HG03175 (cell line): ENCODE measurements around the gene CFAP52.
"Not testable (repeated sequence)": the region's sequence is repeated elsewhere in the genome, so short reads cannot be mapped to it uniquely, and the experiment has no call there.

ENCODE experiments used
- ATAC-seq: cut with Tn5 transposase; IDR thresholded peaks from one replicate; pipeline ENCODE4 v1.9.1; 2021; ENCODE audit warnings: mild to moderate bottlenecking, moderate library complexity; ENCODE audit not compliant: unreplicated experiment

The CFAP52 gene

GRCh38 chr17:9568957-9569588, 7.4 kb upstream of the CFAP52 start:
- no peak for ATAC-seq

DNA sequence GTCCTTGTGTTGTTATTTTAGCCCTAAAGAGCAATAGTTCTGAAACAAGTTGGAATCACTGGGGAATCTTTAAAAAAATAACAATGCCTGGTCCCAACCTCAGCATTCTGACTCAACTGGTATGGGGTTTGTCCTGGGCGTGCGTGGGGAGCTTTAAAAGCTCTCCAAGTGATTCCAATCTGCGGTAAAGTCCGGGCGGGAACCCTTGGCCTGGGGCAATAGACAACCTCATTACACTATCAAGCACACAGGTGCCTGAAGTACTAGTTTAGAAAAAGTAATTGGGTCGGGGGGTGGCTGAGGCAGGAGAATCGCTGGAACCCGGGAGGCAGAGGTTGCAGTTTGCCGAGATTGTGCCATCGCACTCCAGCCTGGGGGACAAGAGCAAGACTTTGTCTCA, 5.2 kb upstream of the CFAP52 start:
- ATAC-seq = no peak

DNA sequence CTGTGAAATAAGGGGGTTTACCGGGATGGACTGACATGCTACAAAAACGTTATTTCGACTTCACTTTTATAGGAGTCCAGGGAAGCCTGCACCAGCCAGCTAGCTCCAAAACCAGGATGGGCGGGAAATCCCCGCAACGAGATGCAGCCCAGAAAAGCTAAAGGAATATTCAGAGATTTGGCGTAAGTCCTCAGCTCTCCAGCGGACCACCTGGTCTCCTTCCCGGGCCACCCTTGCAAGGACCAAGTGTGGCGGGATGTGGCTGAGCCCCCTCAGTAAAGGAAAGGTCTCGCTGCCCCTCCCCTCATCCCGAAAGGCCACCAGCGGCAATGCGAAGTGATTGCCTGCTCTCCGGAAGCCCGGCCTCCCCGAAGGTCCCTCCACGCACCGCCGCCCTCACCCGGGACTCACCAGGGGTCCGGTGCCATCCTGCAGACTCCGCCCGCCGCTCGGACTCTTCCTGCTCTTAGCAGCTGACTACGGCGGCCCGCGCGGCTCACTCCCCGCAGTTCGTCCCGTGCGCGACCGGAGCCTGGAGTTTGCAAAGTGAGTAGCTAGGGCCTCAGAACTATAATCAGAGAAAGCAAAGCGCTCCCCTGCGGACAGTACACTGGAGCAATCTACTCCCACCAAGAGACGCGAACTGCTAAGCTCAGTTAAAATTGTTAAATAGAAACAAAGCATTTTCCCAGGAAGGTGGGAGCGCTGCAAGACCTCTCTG, 901 bp upstream of the CFAP52 start, which contains the start of gene STX8:
TSS of gene STX8 (minus strand) at position 440 of the 721 bp plus-strand sequence. CDS start at position 428, 12 bp downstream.
- ATAC-seq = peak; percentile 66

DNA sequence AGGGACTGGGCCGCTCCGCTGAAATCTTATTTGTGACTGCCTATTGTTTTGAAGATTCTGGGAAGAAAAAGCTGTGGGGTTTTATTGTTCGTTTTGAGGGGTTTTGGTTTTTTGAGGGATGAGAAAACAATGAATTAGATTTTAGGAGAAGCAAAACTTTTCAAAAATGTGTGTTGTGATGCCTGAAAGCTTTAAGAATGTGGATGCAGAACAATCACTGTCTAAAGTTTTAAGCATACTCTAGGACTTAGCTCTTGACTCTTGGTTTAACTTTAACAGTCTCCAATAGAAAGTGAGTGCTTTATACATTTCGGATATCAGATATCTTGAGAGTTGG, 899 bp downstream of the CFAP52 start:
- ATAC-seq = no peak

GRCh38 chr17:9587969-9588656, 11.7 kb downstream of the CFAP52 start:
- no peak for ATAC-seq

- ATAC-seq = no peak
These were observed 17.6 kb downstream of the CFAP52 start for GRCh38 chr17:9594065-9594464.

GRCh38 chr17:9597638-9598037, 21.2 kb downstream of the CFAP52 start:
- not testable (repeated sequence) for ATAC-seq

- ATAC-seq = no peak
These were observed 22.2 kb downstream of the CFAP52 start for GRCh38 chr17:9598661-9599060.

GRCh38 chr17:9604583-9604982, 28.1 kb downstream of the CFAP52 start:
- not testable (repeated sequence) for ATAC-seq

DNA sequence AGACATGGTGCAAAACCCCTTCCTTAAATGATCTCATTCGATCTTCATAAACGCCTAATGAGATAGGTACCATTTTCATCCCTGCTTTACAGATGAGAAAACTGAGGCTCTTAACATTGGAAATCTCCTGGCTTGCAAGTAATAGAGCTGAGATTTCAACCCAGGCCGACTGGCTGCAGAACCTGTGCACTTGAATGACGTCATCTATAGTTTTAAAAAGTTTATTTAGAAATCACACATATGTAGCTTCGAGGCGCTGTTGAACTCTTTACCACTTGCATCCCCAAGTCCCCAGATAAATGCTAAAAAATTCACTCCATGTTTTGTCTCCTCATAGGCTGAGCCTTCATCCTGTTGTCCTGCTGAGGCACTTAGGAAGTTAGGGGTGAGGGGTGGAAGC, 30.0 kb downstream of the CFAP52 start:
- no peak for ATAC-seq

- ATAC-seq = not testable (repeated sequence)
These were observed 30.6 kb downstream of the CFAP52 start for GRCh38 chr17:9607058-9607457.

- no peak for ATAC-seq
These were observed 35.1 kb downstream of the CFAP52 start for GRCh38 chr17:9611557-9611956.

GRCh38 chr17:9612006-9612405, 35.6 kb downstream of the CFAP52 start:
- no peak for ATAC-seq

DNA sequence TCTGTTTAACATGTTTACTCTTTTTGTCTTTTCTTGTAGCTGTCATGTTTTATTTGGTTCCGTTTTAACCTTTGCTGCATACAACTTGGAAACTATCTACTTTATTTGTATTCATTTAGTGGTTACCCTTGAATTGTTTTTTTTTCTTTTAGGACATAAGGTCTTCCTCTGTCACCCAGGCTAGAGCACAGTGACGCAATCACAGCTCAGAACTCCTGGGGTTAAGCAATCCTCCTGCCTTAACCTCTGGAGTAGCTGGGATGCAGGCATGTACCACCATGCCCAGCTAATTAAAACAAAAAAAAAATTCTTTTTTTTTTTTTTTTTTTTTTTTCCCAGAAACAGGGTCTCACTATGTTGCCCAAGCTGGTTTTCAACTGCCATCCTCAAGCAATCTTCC, 39.0 kb downstream of the CFAP52 start:
- ATAC-seq = no peak

GRCh38 chr17:9622961-9623360, 46.5 kb downstream of the CFAP52 start:
- ATAC-seq = no peak

GRCh38 chr17:9628509-9628908, 52.1 kb downstream of the CFAP52 start:
- ATAC-seq = no peak

DNA sequence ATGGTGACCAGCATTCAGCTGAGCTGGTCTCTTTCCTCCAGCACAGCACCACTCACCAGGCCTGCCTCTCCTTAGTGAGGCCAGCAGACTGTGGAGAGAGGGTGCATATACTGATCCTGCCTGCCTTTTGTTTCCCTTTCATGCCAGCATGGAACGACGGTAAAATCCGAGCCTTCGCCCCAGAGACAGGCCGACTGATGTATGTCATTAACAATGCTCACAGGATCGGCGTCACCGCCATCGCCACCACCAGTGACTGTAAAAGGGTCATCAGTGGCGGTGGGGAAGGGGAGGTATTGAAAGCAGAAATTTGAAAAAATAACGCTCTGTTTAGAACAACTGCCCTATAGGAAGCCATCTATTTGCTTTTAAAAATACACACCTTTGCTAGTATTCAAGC, 56.3 kb downstream of the CFAP52 start:
- ATAC-seq = no peak

DNA sequence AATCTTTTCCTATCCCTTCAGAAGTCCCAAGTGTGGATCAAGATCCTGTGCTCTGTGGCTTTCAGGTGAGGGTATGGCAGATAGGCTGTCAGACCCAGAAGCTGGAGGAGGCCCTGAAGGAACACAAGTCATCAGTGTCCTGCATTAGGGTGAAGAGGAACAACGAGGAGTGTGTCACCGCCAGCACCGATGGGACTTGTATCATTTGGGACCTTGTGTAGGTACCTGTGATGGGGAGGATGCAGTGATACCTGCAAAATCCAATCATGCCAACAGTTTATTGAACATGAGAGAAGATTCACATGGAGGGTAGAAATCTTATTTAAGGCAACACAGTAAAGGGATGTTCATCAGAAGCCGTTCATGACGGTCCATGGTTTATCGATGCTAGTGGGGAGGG, 58.9 kb downstream of the CFAP52 start:
- no peak for ATAC-seq

DNA sequence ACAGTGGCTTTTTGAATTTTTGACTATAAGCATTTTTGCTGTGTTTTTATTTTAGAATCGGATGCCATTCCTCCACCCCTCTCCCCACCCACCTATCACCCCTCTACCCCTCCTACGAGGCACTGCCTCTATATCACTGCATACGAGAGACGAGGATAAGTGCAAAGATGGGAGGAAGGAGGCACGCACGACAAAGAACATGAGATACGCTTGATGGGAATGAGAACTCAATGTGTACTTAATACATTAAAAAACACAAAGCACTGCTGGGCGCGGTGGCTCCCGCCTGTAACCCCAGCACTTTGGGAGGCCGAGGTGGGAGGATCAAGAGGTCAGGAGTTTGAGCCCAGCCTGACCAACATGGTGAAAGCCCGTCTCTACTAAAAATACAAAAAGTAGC, 60.1 kb downstream of the CFAP52 start:
- ATAC-seq = no peak

DNA sequence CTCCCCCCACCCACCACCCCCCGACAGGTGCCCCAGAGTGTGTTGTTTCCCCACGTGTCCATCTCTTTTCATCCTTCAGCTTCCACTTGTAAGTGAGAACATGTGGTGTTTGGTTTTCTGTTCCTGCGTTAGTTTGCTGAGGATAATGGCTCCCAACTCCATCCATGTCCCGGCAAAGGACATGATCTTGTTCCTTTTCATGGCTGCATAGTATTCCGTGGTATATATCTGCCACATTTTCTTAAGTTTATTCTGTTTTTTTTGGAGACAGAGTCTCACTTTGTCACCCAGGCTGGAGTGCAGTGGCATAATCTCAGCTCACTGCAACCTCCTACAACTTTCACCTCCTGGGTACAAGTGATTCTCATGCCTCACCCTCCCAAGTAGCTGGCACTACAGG, 63.9 kb downstream of the CFAP52 start:
- not testable (repeated sequence) for ATAC-seq

GRCh38 chr17:9643611-9644010, 67.2 kb downstream of the CFAP52 start:
- ATAC-seq = no peak
